Mesothelial cell of epicardium (in vitro differentiated cells): Measurements from ENCODE around the gene MAGI2. TPM values are rescaled to one million over a fixed set of nuclear protein-coding genes. Genes with fewer than 3 reads are reported as not detected.

Experiments
- DNase-seq, 2 experiments: peaks; one replicate each; pipeline ENCODE4 v3.0.0; 2021; ENCODE audit warnings: low spot score in 2 of 2; ENCODE audit not compliant: unreplicated experiment in 2 of 2
- H3K27ac Mint-ChIP-seq: 2 replicates; pipeline ENCODE4 v1.8.0; 2021; ENCODE audit warnings: mixed read lengths
- H3K27me3 Mint-ChIP-seq: 2 replicates; pipeline ENCODE4 v1.8.0; 2021; ENCODE audit warnings: low read depth, mixed read lengths
- H3K36me3 Mint-ChIP-seq: 2 replicates; pipeline ENCODE4 v1.8.0; 2021; ENCODE audit warnings: mixed read lengths
- H3K4me1 Mint-ChIP-seq: 2 replicates; pipeline ENCODE4 v1.8.0; 2021; ENCODE audit warnings: mixed read lengths
- H3K4me3 Mint-ChIP-seq: 2 replicates; pipeline ENCODE4 v1.8.0; 2021; ENCODE audit warnings: mild to moderate bottlenecking, moderate library complexity, mixed read lengths
- H3K9me3 Mint-ChIP-seq: 2 replicates; pipeline ENCODE4 v1.8.0; 2021; ENCODE audit warnings: mixed read lengths
- CTCF ChIP-seq: fragments of 200-600 bp; sonication (generic); IDR thresholded peaks from one replicate; pipeline ENCODE4 v1.5.0; 2021; ENCODE audit warnings: antibody characterized with exemption; ENCODE audit not compliant: unreplicated experiment
- total RNA-seq: library from RNA; stranded (reverse); gene quantifications from 3 replicates; pipeline ENCODE4 v1.2.1, GENCODE V29; 2021

MAGI2 gene
- total RNA-seq, 1 donor from 2014 or later, result 38.4 TPM

- Mint-ChIP-seq H3K27ac (no peak overlapping the region), H3K4me1 (no peaks in the 10 kb centered on the region), H3K27me3 (peaks cover 2% of the 10 kb centered on the region), H3K36me3 (peaks cover 2% of the 10 kb centered on the region), H3K4me3 (no peak overlapping the region), H3K9me3 (peaks cover 10% of the 10 kb centered on the region)
- no peak for DNase-seq
- TF ChIP-seq CTCF, result no peak
These were observed 1082.5 kb downstream of the MAGI2 start for GRCh38 chr7:78370936-78371335.

DNA sequence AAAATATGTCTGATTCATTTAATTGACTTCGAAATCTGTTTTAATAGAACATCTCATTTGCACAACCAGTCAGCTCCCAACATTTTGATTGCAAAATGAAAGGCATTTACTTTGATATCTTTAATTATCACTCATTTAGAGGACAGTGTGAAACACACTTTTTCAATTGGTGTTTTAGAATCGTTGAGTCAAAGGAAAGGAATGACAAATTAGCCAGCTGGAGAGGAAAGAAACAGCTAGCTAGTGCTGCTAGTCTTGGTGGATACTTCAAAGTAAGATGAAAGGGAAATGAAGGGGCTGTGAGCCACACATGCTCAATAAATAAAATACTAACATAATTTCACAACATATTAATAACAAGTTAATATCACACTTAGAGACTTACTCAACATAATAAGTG lies 1084.7 kb downstream of the MAGI2 start:
- H3K36me3 Mint-ChIP-seq, result no peaks in the 10 kb centered on the region
- no peaks in the 10 kb centered on the region for H3K4me1 Mint-ChIP-seq
- peaks cover 2% of the 10 kb centered on the region for H3K9me3 Mint-ChIP-seq
- no peaks in the 10 kb centered on the region for H3K27me3 Mint-ChIP-seq
- no peak for DNase-seq
- TF ChIP-seq CTCF, result no peak
- H3K27ac Mint-ChIP-seq, result no peak overlapping the region
- H3K4me3 Mint-ChIP-seq, result no peak overlapping the region

- TF ChIP-seq CTCF, result no peak
These were observed 1086.1 kb downstream of the MAGI2 start for GRCh38 chr7:78367280-78367773.

GRCh38 chr7:78363866-78364265 lies 1089.6 kb downstream of the MAGI2 start:
- no peak for DNase-seq
- TF ChIP-seq CTCF, result no peak
- Mint-ChIP-seq H3K9me3 (no peaks in the 10 kb centered on the region), H3K4me1 (no peaks in the 10 kb centered on the region), H3K27ac (no peak overlapping the region), H3K36me3 (peaks cover 3% of the 10 kb centered on the region), H3K4me3 (no peak overlapping the region), H3K27me3 (no peaks in the 10 kb centered on the region)

More at GRCh38 chr7:78367280-78367773, 1086.1 kb downstream of the MAGI2 start:
- H3K27ac Mint-ChIP-seq, result no peak overlapping the region
- H3K4me3 Mint-ChIP-seq, result no peak overlapping the region
- no peak for DNase-seq
- H3K4me1 Mint-ChIP-seq, result no peaks in the 10 kb centered on the region
- H3K27me3 Mint-ChIP-seq, result no peaks in the 10 kb centered on the region
- no peaks in the 10 kb centered on the region for H3K9me3 Mint-ChIP-seq
- no peaks in the 10 kb centered on the region for H3K36me3 Mint-ChIP-seq

GRCh38 chr7:78359836-78360235 lies 1093.6 kb downstream of the MAGI2 start:
- H3K27me3 Mint-ChIP-seq, result no peaks in the 10 kb centered on the region
- H3K36me3 Mint-ChIP-seq, result peaks cover 3% of the 10 kb centered on the region
- TF ChIP-seq CTCF, result no peak
- H3K27ac Mint-ChIP-seq, result no peak overlapping the region
- no peaks in the 10 kb centered on the region for H3K4me1 Mint-ChIP-seq
- DNase-seq, result no peak
- H3K9me3 Mint-ChIP-seq, result no peaks in the 10 kb centered on the region
- no peak overlapping the region for H3K4me3 Mint-ChIP-seq

- H3K36me3 Mint-ChIP-seq, result peaks cover 3% of the 10 kb centered on the region
- no peaks in the 10 kb centered on the region for H3K4me1 Mint-ChIP-seq
- no peak overlapping the region for H3K4me3 Mint-ChIP-seq
- H3K27ac Mint-ChIP-seq, result no peak overlapping the region
- no peak for DNase-seq
- peaks cover 4% of the 10 kb centered on the region for H3K27me3 Mint-ChIP-seq
- no peak for TF ChIP-seq CTCF
- no peaks in the 10 kb centered on the region for H3K9me3 Mint-ChIP-seq
These were observed 1095.8 kb downstream of the MAGI2 start for GRCh38 chr7:78357709-78358108.
